Stimulated activated CD8-positive, alpha-beta memory T cell treated with anti-CD3 and anti-CD28 coated beads, Interleukin-4, amount 100 ng/mL, for 1 hour (primary cell): Measurements from ENCODE around the gene SESN1.

Source experiments
- DNase-seq, 2 donors: peaks; one replicate each; pipeline ENCODE4 v3.0.0-alpha.2; 2020; ENCODE audit warnings: low read depth in 2 of 2, low spot score in 1 of 2

Gene SESN1

GRCh38 chr6:109033655-109034054, 61.0 kb downstream of the SESN1 start:
- no peak for DNase-seq

- no peak for DNase-seq
These were observed 63.2 kb downstream of the SESN1 start for GRCh38 chr6:109031416-109031815.

GRCh38 chr6:109029313-109029712, 65.3 kb downstream of the SESN1 start:
- no peak for DNase-seq

GRCh38 chr6:109028439-109028838, 66.2 kb downstream of the SESN1 start:
- DNase-seq = no peak

- no peak for DNase-seq
These were observed 66.7 kb downstream of the SESN1 start for GRCh38 chr6:109027964-109028363.

DNA sequence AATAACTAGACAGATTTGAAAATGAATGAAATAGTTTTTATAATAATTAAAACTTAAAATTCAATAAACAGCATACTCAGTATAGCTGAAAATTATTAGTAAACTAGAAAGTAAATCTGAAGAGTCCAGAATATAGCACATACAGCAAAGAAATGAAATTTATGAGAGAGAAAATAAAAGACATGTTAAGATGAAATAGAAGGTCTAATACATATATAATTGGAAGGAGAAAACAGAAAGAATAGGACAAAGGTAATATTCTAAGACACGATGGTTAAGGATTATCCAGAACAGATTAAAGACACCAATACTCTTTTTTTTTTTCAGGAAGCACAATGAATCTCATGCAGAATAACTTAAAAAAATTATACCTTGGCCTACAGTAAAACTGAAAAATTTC, 69.0 kb downstream of the SESN1 start:
- no peak for DNase-seq

DNA sequence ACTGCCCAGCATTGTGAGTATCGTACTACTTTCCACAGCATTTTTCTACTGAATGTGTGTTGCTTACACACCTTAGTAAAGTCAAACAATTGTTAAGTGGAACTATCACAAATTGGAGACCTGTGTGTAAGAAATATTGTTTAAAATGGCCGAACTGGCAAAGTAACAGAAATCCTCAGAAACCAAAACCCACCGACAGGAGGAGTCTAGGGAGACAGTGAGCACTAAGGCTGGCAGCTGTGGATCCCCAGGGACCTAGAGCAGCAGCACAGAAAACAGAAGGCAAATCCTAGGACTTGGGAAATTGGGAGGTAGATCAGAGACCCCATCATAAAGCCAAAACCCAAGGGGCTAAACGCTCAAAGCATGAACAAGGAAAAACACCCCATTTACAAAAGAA, 69.9 kb downstream of the SESN1 start:
- DNase-seq = no peak

DNA sequence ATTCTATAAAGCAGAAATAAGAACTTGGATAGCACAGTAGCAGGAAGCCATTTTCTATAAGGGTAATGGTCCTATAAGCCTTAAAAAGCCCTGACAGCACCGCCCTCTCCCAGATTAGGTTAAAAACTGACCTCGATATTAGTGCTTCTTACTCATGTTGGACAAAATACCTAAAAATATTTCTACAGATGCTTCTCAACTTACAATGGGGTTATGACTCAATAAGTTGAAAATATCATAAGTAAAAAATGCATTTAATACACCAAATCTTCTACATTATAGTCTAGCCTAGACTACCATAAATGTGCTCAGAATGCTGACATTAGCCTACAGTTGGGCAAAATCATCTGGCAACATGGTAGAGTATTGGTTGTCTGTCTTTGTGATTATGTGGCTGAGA, 70.3 kb downstream of the SESN1 start:
- DNase-seq = no peak

GRCh38 chr6:109023356-109023925, 71.2 kb downstream of the SESN1 start:
- DNase-seq = no peak

GRCh38 chr6:109021870-109022269, 72.8 kb downstream of the SESN1 start:
- DNase-seq = no peak

DNA sequence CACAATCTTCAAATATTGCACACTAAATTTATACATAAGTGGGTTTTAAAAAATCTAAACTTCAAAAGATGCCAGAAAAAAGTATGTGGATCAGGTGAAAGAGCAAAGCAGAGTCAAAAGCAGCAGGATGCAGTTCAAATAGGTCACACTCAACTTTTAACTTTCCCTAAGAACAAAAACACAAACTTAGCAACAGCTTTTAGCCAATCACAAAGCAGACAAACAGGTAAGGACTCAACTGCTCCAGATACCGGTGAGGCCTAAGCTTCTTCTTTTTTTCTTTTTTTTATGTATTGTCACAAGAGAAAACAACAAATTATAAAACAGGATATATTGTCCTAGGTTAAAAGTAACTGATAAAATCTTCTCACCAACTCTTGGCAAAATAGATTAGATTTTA, 74.7 kb downstream of the SESN1 start:
- DNase-seq = no peak

- no peak for DNase-seq
These were observed 79.5 kb downstream of the SESN1 start for GRCh38 chr6:109015176-109015575.

DNA sequence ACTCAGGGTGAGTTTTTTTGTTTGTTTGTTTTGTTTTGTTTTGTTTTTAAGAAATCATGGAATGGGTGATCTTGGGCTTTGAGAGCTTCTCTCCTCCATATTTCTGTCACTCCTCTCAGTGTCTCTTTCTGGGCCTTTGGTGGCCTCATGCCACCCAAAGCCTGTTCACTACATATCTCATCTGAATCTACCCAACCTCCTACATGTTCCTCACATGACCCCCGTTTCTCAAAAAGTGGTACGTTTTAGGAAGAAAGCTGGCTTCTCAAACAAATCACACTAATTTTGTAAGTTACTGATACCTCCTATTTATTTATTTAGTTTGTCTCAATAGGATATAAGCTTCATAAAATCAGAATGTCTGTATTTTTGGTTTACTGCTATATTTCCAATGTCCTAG, 80.0 kb downstream of the SESN1 start:
- DNase-seq = no peak

- DNase-seq = no peak
These were observed 80.9 kb downstream of the SESN1 start for GRCh38 chr6:109013656-109014305.

DNA sequence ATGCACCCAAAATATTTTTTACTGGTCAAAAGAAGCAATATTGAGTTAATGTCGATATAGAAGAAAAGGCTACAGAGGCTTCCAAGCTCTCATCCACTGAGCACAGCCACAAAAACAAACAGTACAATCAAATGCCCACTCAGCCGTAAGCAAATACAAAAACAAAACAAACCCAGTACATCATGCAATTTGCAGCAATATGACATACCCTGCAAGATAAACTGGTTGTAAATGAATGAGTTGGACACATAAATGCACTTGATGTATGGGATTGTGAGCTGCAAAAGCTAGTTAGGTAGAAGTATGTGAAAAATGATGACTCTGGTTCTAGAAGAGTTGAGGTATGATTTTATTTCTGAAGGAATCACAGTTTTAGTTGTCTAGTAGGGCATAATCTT, 83.9 kb downstream of the SESN1 start:
- DNase-seq = no peak

- no peak for DNase-seq
These were observed 84.5 kb downstream of the SESN1 start for GRCh38 chr6:109009962-109010704.

- DNase-seq = peak; percentile 70 to 83
These were observed 85.2 kb downstream of the SESN1 start for GRCh38 chr6:109009236-109009961.

DNA sequence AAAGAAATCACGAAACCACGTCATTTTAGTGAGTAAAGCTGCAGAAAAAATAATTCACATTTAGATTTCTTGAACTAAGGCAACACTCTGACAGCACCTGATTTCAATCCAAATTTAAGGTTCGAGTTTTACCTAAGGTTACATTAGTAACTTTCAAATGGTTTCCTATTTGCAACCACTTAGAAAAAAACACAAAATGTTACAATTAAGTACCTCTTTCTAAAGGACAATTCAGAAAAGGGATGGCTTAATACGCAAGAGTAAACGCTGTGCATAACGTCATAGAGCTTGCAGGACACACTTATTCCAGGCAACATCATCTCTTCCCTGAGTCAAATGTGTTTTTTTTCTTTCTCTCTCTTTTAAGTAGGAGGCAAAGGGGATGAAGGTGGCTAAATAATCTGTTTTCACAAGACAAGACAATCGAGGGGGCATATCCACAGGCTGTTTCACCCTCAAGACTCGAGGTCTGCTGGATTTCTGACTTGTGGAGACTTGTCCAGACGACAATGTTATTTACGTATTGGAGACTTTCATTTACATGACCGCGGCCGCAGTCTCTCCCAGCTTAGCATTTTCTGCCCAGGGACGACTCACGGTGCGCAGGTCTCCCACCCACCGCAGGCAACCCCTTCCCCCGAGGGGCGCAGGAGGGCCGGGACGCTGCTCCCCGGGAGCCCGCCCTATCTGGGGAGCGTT, 86.0 kb downstream of the SESN1 start:
- peak in 1 of 2 donors; percentile 2 for DNase-seq

GRCh38 chr6:109008054-109008453, 86.6 kb downstream of the SESN1 start:
- no peak for DNase-seq

- no peak for DNase-seq
These were observed 87.1 kb downstream of the SESN1 start for GRCh38 chr6:109007521-109007920.

DNA sequence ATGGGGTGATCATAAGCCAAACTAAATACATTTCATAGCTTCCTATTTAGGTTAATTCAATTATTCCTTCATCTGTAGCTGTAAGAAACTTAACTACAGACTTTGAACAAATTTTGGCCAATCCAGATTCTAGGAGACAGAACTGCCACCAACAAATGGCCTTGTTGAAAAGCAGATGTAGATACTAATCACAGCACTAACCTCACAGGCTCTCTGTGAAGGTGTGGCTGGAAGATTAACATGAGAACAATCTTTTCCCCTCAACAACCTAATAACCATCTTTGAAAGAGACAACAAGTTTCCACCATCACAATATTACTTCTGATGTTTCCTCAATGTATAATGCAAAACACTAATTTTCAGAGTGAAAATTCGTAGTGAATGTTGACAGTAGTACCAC, 87.8 kb downstream of the SESN1 start:
- DNase-seq = no peak
